Breast epithelium (tissue), 3 donors: ENCODE data around the gene ANTXRL.

Experiments
- POLR2A ChIP-seq: fragments of 450-650 bp; IDR thresholded peaks from one replicate; pipeline ENCODE4 v1.6.1; 2016; ENCODE audit warnings: antibody characterized with exemption, mild to moderate bottlenecking, moderate library complexity
- POLR2AphosphoS5 ChIP-seq, 3 donors: sonication (generic); formaldehyde crosslinking; IDR thresholded peaks; one replicate each; pipeline ENCODE4 v1.6.1; 2017; ENCODE audit warnings: antibody characterized with exemption in 3 of 3
- TF ChIP-seq, protein P1 (sequence below), 3 donors: fragments of 450-650 bp; IDR thresholded peaks; one replicate each; pipeline ENCODE4 v1.5.1; 2016 to 2017; ENCODE audit warnings: antibody characterized with exemption in 3 of 3, mild to moderate bottlenecking in 3 of 3, moderate library complexity in 3 of 3

DNA sequence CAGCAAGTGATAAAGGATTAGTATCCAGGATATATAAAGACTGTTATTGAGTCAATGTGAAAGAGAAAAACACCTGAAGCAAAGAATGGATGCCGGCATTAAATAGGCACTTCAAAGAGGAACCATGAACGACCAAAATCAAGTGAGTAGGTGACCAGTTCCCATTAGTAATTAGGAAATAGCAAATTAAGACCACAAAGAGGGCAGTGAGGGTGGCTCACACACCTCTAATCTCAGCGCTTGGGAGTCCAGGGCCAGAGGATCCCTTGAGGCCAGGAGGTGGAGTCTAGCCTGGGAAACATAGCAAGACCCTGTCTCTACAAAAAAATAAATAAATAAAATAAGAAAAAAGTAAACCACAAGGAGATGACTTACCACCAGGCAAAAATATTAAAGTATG is 1.5 kb upstream of the ANTXRL start:
- TF ChIP-seq, protein P1, sequence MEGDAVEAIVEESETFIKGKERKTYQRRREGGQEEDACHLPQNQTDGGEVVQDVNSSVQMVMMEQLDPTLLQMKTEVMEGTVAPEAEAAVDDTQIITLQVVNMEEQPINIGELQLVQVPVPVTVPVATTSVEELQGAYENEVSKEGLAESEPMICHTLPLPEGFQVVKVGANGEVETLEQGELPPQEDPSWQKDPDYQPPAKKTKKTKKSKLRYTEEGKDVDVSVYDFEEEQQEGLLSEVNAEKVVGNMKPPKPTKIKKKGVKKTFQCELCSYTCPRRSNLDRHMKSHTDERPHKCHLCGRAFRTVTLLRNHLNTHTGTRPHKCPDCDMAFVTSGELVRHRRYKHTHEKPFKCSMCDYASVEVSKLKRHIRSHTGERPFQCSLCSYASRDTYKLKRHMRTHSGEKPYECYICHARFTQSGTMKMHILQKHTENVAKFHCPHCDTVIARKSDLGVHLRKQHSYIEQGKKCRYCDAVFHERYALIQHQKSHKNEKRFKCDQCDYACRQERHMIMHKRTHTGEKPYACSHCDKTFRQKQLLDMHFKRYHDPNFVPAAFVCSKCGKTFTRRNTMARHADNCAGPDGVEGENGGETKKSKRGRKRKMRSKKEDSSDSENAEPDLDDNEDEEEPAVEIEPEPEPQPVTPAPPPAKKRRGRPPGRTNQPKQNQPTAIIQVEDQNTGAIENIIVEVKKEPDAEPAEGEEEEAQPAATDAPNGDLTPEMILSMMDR (IDR thresholded peaks at IDR 0.05) = no peak
- no peak for TF ChIP-seq POLR2A
- TF ChIP-seq POLR2AphosphoS5 (IDR thresholded peaks at IDR 0.05) = no peak
